SK-N-SH (cell line): ENCODE measurements around the gene OTUD7B. TPM values are rescaled to one million over a fixed set of nuclear protein-coding genes. Genes with fewer than 3 reads are reported as not detected.

Source experiments
- CTCF ChIA-PET: fragments of 300-600, 350-600 bp; formaldehyde crosslinking; extraction: SDS; loops from one replicate; lab custom pipeline; 2021; lab: Yijun Ruan, JAX
- POLR2A ChIA-PET: fragments of 350-600 bp; sonication (Branson Sonifier 250); formaldehyde crosslinking; extraction: SDS; loops from one replicate; lab custom pipeline; 2020; ENCODE audit warnings: antibody characterized with exemption, inconsistent platforms; lab: Yijun Ruan, JAX
- DNase-seq: peaks from one replicate; pipeline ENCODE4 v3.0.0; 2012
- H2AFZ ChIP-seq: fragments of 200-600 bp; sonication (generic); 2 replicates; pipeline ENCODE4 v1.8.1; 2016; ENCODE audit warnings: antibody characterized with exemption, mild to moderate bottlenecking, low read depth
- H3F3A ChIP-seq: fragments of 200-600 bp; sonication (generic); replicated peaks from 2 replicates; pipeline ENCODE3; 2016; ENCODE audit warnings: antibody characterized with exemption, mild to moderate bottlenecking; ENCODE audit not compliant: insufficient read depth
- H3K27ac ChIP-seq, 2 experiments: fragments of 200-500 bp in 1 of 2; fragments of 200-600 bp in 1 of 2; sonication (Bioruptor generic) in 1 of 2; sonication (generic), shearing (Covaris generic) in 1 of 2; 2 replicates each; pipeline versions ENCODE4 v1.5.1 to v1.6.1; 2014 to 2016; ENCODE audit warnings: low read depth in 2 of 2, inconsistent platforms in 1 of 2, low read length in 1 of 2, mild to moderate bottlenecking in 1 of 2, mixed read lengths in 1 of 2
- H3K27me3 ChIP-seq: fragments of 200-600 bp; sonication (generic), shearing (Covaris generic); 2 replicates; pipeline ENCODE4 v1.6.1; 2016; ENCODE audit warnings: mixed run types; ENCODE audit not compliant: insufficient read depth
- H3K36me3 ChIP-seq, 2 experiments: fragments of 200-500 bp in 1 of 2; fragments of 200-600 bp in 1 of 2; sonication (Bioruptor generic) in 1 of 2; sonication (generic) in 1 of 2; replicated peaks in 1 of 2; 2 replicates each; pipeline versions ENCODE3 to v1.5.1; 2014 to 2016; ENCODE audit warnings: low read length in 1 of 2, mild to moderate bottlenecking in 1 of 2; ENCODE audit not compliant: insufficient read depth in 2 of 2, control insufficient read depth in 1 of 2
- H3K4me1 ChIP-seq, 2 experiments: fragments of 200-500 bp in 1 of 2; fragments of 200-600 bp in 1 of 2; sonication (Bioruptor generic) in 1 of 2; sonication (generic), shearing (Covaris generic) in 1 of 2; 2 replicates each; pipeline versions ENCODE4 v1.5.1 to v1.6.1; 2014 to 2016; ENCODE audit warnings: low read depth in 1 of 2, low read length in 1 of 2, mixed run types in 1 of 2; ENCODE audit not compliant: insufficient read depth in 2 of 2, control insufficient read depth in 1 of 2
- H3K4me2 ChIP-seq: fragments of 200-600 bp; sonication (generic), shearing (Covaris generic); 2 replicates; pipeline ENCODE4 v1.6.1; 2017; ENCODE audit warnings: mixed run types
- H3K4me3 ChIP-seq, 2 experiments: fragments of 200-500 bp in 1 of 2; fragments of 200-600 bp in 1 of 2; sonication (Bioruptor generic) in 1 of 2; sonication (generic), shearing (Covaris generic) in 1 of 2; 2 replicates each; pipeline versions ENCODE4 v1.5.1 to v1.8.1; 2014 to 2016; ENCODE audit warnings: low read depth in 2 of 2, inconsistent platforms in 1 of 2, low read length in 1 of 2, mild to moderate bottlenecking in 1 of 2, mixed read lengths in 1 of 2, moderate library complexity in 1 of 2
- H3K79me2 ChIP-seq: fragments of 200-600 bp; sonication (generic); 2 replicates; pipeline ENCODE4 v1.8.1; 2017; ENCODE audit warnings: mild to moderate bottlenecking; ENCODE audit not compliant: insufficient read depth
- H3K9ac ChIP-seq: fragments of 200-600 bp; sonication (generic); 2 replicates; pipeline ENCODE4 v1.6.1; 2017; ENCODE audit warnings: mixed run types
- H3K9me2 ChIP-seq: fragments of 200-600 bp; sonication (generic); 2 replicates; pipeline ENCODE4 v1.6.1; 2017; ENCODE audit warnings: mixed run types
- H3K9me3 ChIP-seq: fragments of 200-600 bp; sonication (generic); 2 replicates; pipeline ENCODE4 v1.6.1; 2017; ENCODE audit warnings: mixed run types, mild to moderate bottlenecking, moderate library complexity
- H4K20me1 ChIP-seq: fragments of 200-600 bp; sonication (generic); 2 replicates; pipeline ENCODE4 v1.6.1; 2017; ENCODE audit warnings: mild to moderate bottlenecking, mixed run types; ENCODE audit not compliant: insufficient read depth
- CHD2 ChIP-seq: fragments of 150-350 bp; IDR thresholded peaks from 2 replicates; pipeline ENCODE4 v1.6.1; 2018; ENCODE audit warnings: low read length; ENCODE audit not compliant: partially characterized antibody
- CTCF ChIP-seq: fragments of 200-600 bp; sonication (generic); IDR thresholded peaks from 2 replicates; pipeline ENCODE4 v1.6.1; 2017; ENCODE audit warnings: antibody characterized with exemption, mild to moderate bottlenecking, moderate library complexity
- FOSL2 ChIP-seq: IDR thresholded peaks from 2 replicates; pipeline ENCODE4 v1.4.0; 2012; ENCODE audit warnings: low read depth, mild to moderate bottlenecking, moderate library complexity, borderline replicate concordance
- FOXM1 ChIP-seq: IDR thresholded peaks from 2 replicates; pipeline ENCODE4 v1.4.0; 2012; ENCODE audit warnings: low read depth, mild to moderate bottlenecking
- GATA2 ChIP-seq: sonication (generic); formaldehyde crosslinking; IDR thresholded peaks from 2 replicates; pipeline ENCODE4 v1.5.0; 2020; ENCODE audit warnings: mild to moderate bottlenecking, missing genetic modification reagents
- IRF3 ChIP-seq: fragments of 150-350 bp; IDR thresholded peaks from 2 replicates; pipeline ENCODE4 v1.6.1; 2016; ENCODE audit warnings: mild to moderate bottlenecking, low read depth, low read length
- JUND ChIP-seq: IDR thresholded peaks from 2 replicates; pipeline ENCODE4 v1.4.0; 2012
- MXI1 ChIP-seq: IDR thresholded peaks from 2 replicates; pipeline ENCODE4 v1.6.1; 2012; ENCODE audit warnings: mild to moderate bottlenecking, low read depth, low read length, improper control_type of control experiment
- NRF1 ChIP-seq: IDR thresholded peaks from 2 replicates; pipeline ENCODE4 v1.6.1; 2012; ENCODE audit warnings: low read depth, mild to moderate bottlenecking, low read length
- POLR2AphosphoS5 ChIP-seq: IDR thresholded peaks from 2 replicates; pipeline ENCODE4 v1.6.1; 2012; ENCODE audit warnings: low read depth, low read length
- RAD21 ChIP-seq: IDR thresholded peaks from 2 replicates; pipeline ENCODE4 v1.6.1; 2012; ENCODE audit warnings: mild to moderate bottlenecking, low read length
- SIN3A ChIP-seq: IDR thresholded peaks from 2 replicates; pipeline ENCODE4 v1.6.1; 2012; ENCODE audit warnings: low read depth, mild to moderate bottlenecking, low read length, moderate library complexity, borderline replicate concordance
- TEAD4 ChIP-seq: IDR thresholded peaks from 2 replicates; pipeline ENCODE4 v1.4.0; 2012; ENCODE audit warnings: mild to moderate bottlenecking, borderline replicate concordance; ENCODE audit not compliant: insufficient read depth
- YY1 ChIP-seq: IDR thresholded peaks from 2 replicates; pipeline ENCODE4 v1.4.0; 2012; ENCODE audit warnings: low read depth, mild to moderate bottlenecking
- WGBS: methylation state at CpG from one replicate; pipeline ENCODE4 v1.1.6; 2017; ENCODE audit warnings: low lambda C conversion rate; 5-methylcytosine and 5-hydroxymethylcytosine counted together
- polyA plus RNA-seq, 3 experiments: library from polyadenylated mRNA; depleted of rRNA; stranded (reverse); fragments of >200 nt; gene quantifications; 2 replicates each; pipeline ENCODE4 v1.2.3, GENCODE V29; 2012

The OTUD7B gene
- polyA plus RNA-seq, 1 of the 3 experiments (the other 2 are of a cell fraction) = 4.2 TPM

- 0 out of 2 replicates have a peak, but pooled peaks have one; percentile 23 for TF ChIP-seq SIN3A
- TF ChIP-seq MXI1 = peak; percentile 31; the same call in 1 of the 2 replicates
- 0 out of 2 replicates have a peak, but pooled peaks have one; percentile 19 for TF ChIP-seq POLR2AphosphoS5
- TF ChIP-seq FOSL2 = peak; percentile 59; the same call in 1 of the 2 replicates
- TF ChIP-seq TEAD4 = no peak
- no peak for TF ChIP-seq YY1
- TF ChIP-seq JUND = 0 out of 2 replicates have a peak, but pooled peaks have one; percentile 28
- no peak for TF ChIP-seq CHD2
- TF ChIP-seq GATA2 (CRISPR knock-in tag) = no peak
- TF ChIP-seq RAD21 = no peak
- TF ChIP-seq NRF1 = no peak
- TF ChIP-seq IRF3 = no peak
- Histone ChIP-seq H3K27me3 (no peaks in the 10 kb centered on the region), H3K9ac (peak overlapping the region; percentile 99), H3F3A (peaks cover 16% of the 10 kb centered on the region), H3K4me1 (peaks cover 19 to 25% of the 10 kb centered on the region in 2 experiments; a peak in 3 of 4 replicates), H4K20me1 (peaks cover 28% of the 10 kb centered on the region), H3K4me2 (peak overlapping the region; percentile 92), H3K9me3 (no peaks in the 10 kb centered on the region), H3K9me2 (no peaks in the 10 kb centered on the region), H3K4me3 (peak overlapping the region; percentile 78 to 100), H2AFZ (peak overlapping the region; percentile 90), H3K79me2 (peaks cover 54% of the 10 kb centered on the region), H3K36me3 (peaks cover 15% of the 10 kb centered on the region in 2 experiments), H3K27ac (peak overlapping the region; percentile 93 to 98)
- DNase-seq = peak; percentile 38
- ChIA-PET POLR2A (interaction anchor here (0.5 to 2.9 kb wide), 5 partner anchors 11 to 123 kb away, joined by 3 to 16 read pairs (median 3); partner anchors contain the start of gene VPS45), CTCF (interaction anchor here (0.7 to 3.8 kb wide), 11 partner anchors 9 to 168 kb away, joined by 3 to 15 read pairs (median 3); partner anchors contain the start of gene VPS45)
- WGBS = 2% methylated on average over 29 of the region's 29 CpGs
Observed at GRCh38 chr1:150009604-150010392, 728 bp downstream of the OTUD7B start.

GRCh38 chr1:150008699-150009098 lies 1.8 kb downstream of the OTUD7B start:
- H3K27ac ChIP-seq = peak overlapping the region; percentile 93 to 98; a peak in 3 of 4 replicates

More at GRCh38 chr1:150008699-150009098, 1.8 kb downstream of the OTUD7B start:
- Histone ChIP-seq H3K36me3 (peaks cover 16% of the 10 kb centered on the region in 2 experiments), H3K4me2 (peak overlapping the region; percentile 92), H3F3A (peaks cover 16% of the 10 kb centered on the region), H3K79me2 (peaks cover 63% of the 10 kb centered on the region), H4K20me1 (peaks cover 28% of the 10 kb centered on the region), H3K4me3 (peak overlapping the region; percentile 78 to 100), H3K9ac (peak overlapping the region; percentile 99; the same call in 1 of the 2 replicates), H3K9me2 (no peaks in the 10 kb centered on the region), H3K4me1 (peaks cover 19 to 25% of the 10 kb centered on the region in 2 experiments; a peak in 3 of 4 replicates), H3K27me3 (no peaks in the 10 kb centered on the region), H3K9me3 (no peaks in the 10 kb centered on the region), H2AFZ (no peak overlapping the region)
- ChIA-PET CTCF (interaction anchor here (1.0 to 3.8 kb wide), 5 partner anchors 12 to 121 kb away, joined by 3 to 15 read pairs (median 3); a partner anchor contains a TSS), POLR2A (interaction anchor here (1.1 kb wide), 1 partner anchor 122 kb away, joined by 5 read pairs; a partner anchor contains a TSS)
- TF ChIP-seq NRF1 = no peak
- no peak for TF ChIP-seq FOXM1
- TF ChIP-seq CHD2 = no peak
- no peak for TF ChIP-seq CTCF
- no peak for TF ChIP-seq POLR2AphosphoS5
- WGBS = 65% methylated on average over 6 of the region's 6 CpGs
- DNase-seq = no peak
